Measurements from ENCODE around the gene WDR36. TPM values are rescaled to one million over a fixed set of nuclear protein-coding genes. Genes with fewer than 3 reads are reported as not detected.

Gene WDR36
- total and polyA plus RNA-seq, 2 experiments from 2014 or later, result 18.5 to 56.8 TPM

GRCh38 chr5:111120911-111121310 is 28.8 kb downstream of the WDR36 start (continued):
- no peak for TF ChIP-seq CTCF (conservative IDR thresholded peaks at IDR 0.05; ENCODE audit: low read depth in 2 of 2)
- TF ChIP-seq POLR2AphosphoS5 (IDR thresholded peaks at IDR 0.05; ENCODE audit: low read depth), result no peak
- no peak for TF ChIP-seq ETS1 (IDR thresholded peaks at IDR 0.05)
- TF ChIP-seq STAT1 (IDR thresholded peaks at IDR 0.05; ENCODE audit: unreplicated experiment), result no peak
- TF ChIP-seq ZNF331 (CRISPR knock-in tag; IDR thresholded peaks at IDR 0.05; ENCODE audit: low read depth), result no peak
- no peak for TF ChIP-seq ZNF114 (CRISPR knock-in tag; IDR thresholded peaks at IDR 0.05)
- no peak for TF ChIP-seq JUNB (IDR thresholded peaks at IDR 0.05; ENCODE audit: unreplicated experiment)
- TF ChIP-seq CREB1 (CRISPR knock-in tag; IDR thresholded peaks at IDR 0.05; ENCODE audit: low read depth), result no peak
- TF ChIP-seq NANOG (IDR thresholded peaks at IDR 0.05; ENCODE audit: borderline replicate concordance), result no peak

- peaks cover 30% of the 10 kb centered on the region for H3K4me1 Mint-ChIP-seq
- no peaks in the 10 kb centered on the region for H3K27me3 Mint-ChIP-seq (ENCODE audit: insufficient read depth, low read depth, poor library complexity)
- no peaks in the 10 kb centered on the region for H3K27me3 ChIP-seq (ENCODE audit: insufficient read depth)
- H3K4me2 ChIP-seq, result no peak overlapping the region
- no peaks in the 10 kb centered on the region for H3F3A ChIP-seq (replicated peaks; ENCODE audit: low read depth)
- no peaks in the 10 kb centered on the region for H3K9me3 Mint-ChIP-seq
- H3K9me2 ChIP-seq (ENCODE audit: insufficient read depth), result no peaks in the 10 kb centered on the region
- peaks cover 47% of the 10 kb centered on the region; the same call in 1 of the 2 replicates for H3K36me3 ChIP-seq (ENCODE audit: insufficient read depth)
- no peaks in the 10 kb centered on the region; the same call in 1 of the 2 replicates for H3K79me2 ChIP-seq (replicated peaks; ENCODE audit: insufficient read depth)
- peaks cover 35% of the 10 kb centered on the region for H3K4me1 ChIP-seq (ENCODE audit: insufficient read depth)
- no peak overlapping the region; the same call in 1 of the 2 replicates for H3K27ac Mint-ChIP-seq
- H4K20me1 ChIP-seq (replicated peaks; ENCODE audit: insufficient read depth), result no peaks in the 10 kb centered on the region
- H3K4me3 ChIP-seq, result no peak overlapping the region
- no peak overlapping the region for H3K27ac ChIP-seq (ENCODE audit: low read depth)
- no peak for DNase-seq (ENCODE audit: low spot score)
- H2AFZ ChIP-seq, result no peak overlapping the region
- no peak overlapping the region for H3K4me3 Mint-ChIP-seq
- peaks cover 51% of the 10 kb centered on the region for H3K36me3 Mint-ChIP-seq (ENCODE audit: low read depth)
- no peak for ATAC-seq
- TF ChIP-seq STAT1 (IDR thresholded peaks at IDR 0.05; ENCODE audit: unreplicated experiment), result no peak
- TF ChIP-seq EZH2 (IDR thresholded peaks at IDR 0.05; ENCODE audit: low read depth, unreplicated experiment), result no peak
- no peak for TF ChIP-seq ZNF114 (CRISPR knock-in tag; IDR thresholded peaks at IDR 0.05)
- no peak for TF ChIP-seq ZNF462 (CRISPR knock-in tag; IDR thresholded peaks at IDR 0.05)
- no peak for TF ChIP-seq ZNF331 (CRISPR knock-in tag; IDR thresholded peaks at IDR 0.05; ENCODE audit: low read depth)
- TF ChIP-seq ETS1 (IDR thresholded peaks at IDR 0.05), result no peak
- TF ChIP-seq CTCF (conservative IDR thresholded peaks at IDR 0.05; ENCODE audit: low read depth in 2 of 2), result no peak
- TF ChIP-seq CREB1 (CRISPR knock-in tag; IDR thresholded peaks at IDR 0.05; ENCODE audit: low read depth), result no peak
- TF ChIP-seq EZH2phosphoT487 (IDR thresholded peaks at IDR 0.05; ENCODE audit: unreplicated experiment), result no peak
- no peak for TF ChIP-seq JUNB (IDR thresholded peaks at IDR 0.05; ENCODE audit: unreplicated experiment)
- no peak for TF ChIP-seq POLR2AphosphoS5 (IDR thresholded peaks at IDR 0.05; ENCODE audit: low read depth)
Measured at GRCh38 chr5:111121926-111122325, 29.8 kb downstream of the WDR36 start.

Measured in GM23338 (cell line).